Endothelial cell of umbilical vein (primary cell): Measurements from ENCODE around the gene RECQL5.

Experiments
- EZH2 ChIP-seq: IDR thresholded peaks from 2 replicates; pipeline ENCODE4 v1.6.1; 2012; ENCODE audit warnings: borderline replicate concordance, low read depth, mild to moderate bottlenecking, moderate library complexity, low read length, inconsistent platforms; ENCODE audit not compliant: severe bottlenecking
- FOS ChIP-seq: IDR thresholded peaks from 2 replicates; pipeline ENCODE4 v1.6.1; 2011; ENCODE audit warnings: mild to moderate bottlenecking, low read length, moderate library complexity, borderline replicate concordance; ENCODE audit not compliant: insufficient read depth
- JUN ChIP-seq: IDR thresholded peaks from 2 replicates; pipeline ENCODE4 v1.6.1; 2011; ENCODE audit warnings: borderline replicate concordance, low read depth; ENCODE audit not compliant: insufficient read length, insufficient read depth
- MYC ChIP-seq: IDR thresholded peaks from one replicate; pipeline ENCODE4 v1.6.1; 2011; ENCODE audit warnings: mild to moderate bottlenecking, low read depth, low read length
- POLR2A ChIP-seq: IDR thresholded peaks from 2 replicates; pipeline ENCODE4 v1.6.1; 2012; ENCODE audit warnings: low read depth, mild to moderate bottlenecking, control low read depth, low read length
- POLR2AphosphoS5 ChIP-seq: IDR thresholded peaks from 2 replicates; pipeline ENCODE4 v1.6.1; 2012; ENCODE audit warnings: low read depth, mild to moderate bottlenecking, control low read depth, low read length, moderate library complexity; ENCODE audit not compliant: insufficient read depth
- TF ChIP-seq, protein P1 (sequence below): IDR thresholded peaks from 2 replicates; pipeline ENCODE4 v1.6.1; 2011; ENCODE audit not compliant: insufficient read depth, insufficient read length
- TF ChIP-seq, protein P2 (sequence below), 2 donors: IDR thresholded peaks; 1 replicate in 1 of 2; 2 replicates in 1 of 2; pipeline ENCODE4 v1.5.1; 2011; ENCODE audit warnings: low read length in 2 of 2, mild to moderate bottlenecking in 2 of 2, moderate library complexity in 2 of 2, control low read depth in 1 of 2, inconsistent platforms in 1 of 2, low read depth in 1 of 2; ENCODE audit not compliant: insufficient read depth in 1 of 2; ENCODE audit errors: extremely low read depth in 1 of 2

DNA sequence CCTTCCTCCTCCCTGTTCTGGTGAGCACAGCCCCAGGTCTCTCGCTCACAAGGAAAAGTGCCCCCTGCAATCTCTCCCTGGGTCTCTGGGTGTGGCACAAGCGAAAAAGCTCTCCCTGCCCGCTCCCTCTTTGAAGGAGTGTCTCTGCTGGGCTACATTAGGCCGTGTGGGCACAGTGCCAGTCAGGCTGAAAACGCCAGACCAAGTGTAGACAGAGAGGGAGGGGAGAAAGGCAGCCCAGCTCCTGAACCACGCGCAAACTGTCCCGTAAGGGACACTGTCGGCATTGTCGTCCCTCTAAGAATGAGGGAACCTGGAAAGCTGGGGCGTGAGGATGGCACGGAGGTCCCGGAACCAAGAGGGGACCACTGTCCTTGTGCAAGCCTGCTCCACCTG lies 29.8 kb downstream of the RECQL5 start:
- TF ChIP-seq POLR2A (no peak), EZH2 (no peak), JUN (no peak), FOS (no peak), POLR2AphosphoS5 (no peak), MYC (no peak)
- TF ChIP-seq, protein P1, sequence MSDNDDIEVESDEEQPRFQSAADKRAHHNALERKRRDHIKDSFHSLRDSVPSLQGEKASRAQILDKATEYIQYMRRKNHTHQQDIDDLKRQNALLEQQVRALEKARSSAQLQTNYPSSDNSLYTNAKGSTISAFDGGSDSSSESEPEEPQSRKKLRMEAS = no peak
- TF ChIP-seq, protein P2, sequence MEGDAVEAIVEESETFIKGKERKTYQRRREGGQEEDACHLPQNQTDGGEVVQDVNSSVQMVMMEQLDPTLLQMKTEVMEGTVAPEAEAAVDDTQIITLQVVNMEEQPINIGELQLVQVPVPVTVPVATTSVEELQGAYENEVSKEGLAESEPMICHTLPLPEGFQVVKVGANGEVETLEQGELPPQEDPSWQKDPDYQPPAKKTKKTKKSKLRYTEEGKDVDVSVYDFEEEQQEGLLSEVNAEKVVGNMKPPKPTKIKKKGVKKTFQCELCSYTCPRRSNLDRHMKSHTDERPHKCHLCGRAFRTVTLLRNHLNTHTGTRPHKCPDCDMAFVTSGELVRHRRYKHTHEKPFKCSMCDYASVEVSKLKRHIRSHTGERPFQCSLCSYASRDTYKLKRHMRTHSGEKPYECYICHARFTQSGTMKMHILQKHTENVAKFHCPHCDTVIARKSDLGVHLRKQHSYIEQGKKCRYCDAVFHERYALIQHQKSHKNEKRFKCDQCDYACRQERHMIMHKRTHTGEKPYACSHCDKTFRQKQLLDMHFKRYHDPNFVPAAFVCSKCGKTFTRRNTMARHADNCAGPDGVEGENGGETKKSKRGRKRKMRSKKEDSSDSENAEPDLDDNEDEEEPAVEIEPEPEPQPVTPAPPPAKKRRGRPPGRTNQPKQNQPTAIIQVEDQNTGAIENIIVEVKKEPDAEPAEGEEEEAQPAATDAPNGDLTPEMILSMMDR (IDR thresholded peaks at IDR 0.05; ENCODE audit: extremely low read depth in 1 of 2, insufficient read depth in 1 of 2, low read depth in 1 of 2, low read length in 2 of 2) = no peak
